Activated CD4-positive, CD25-positive, alpha-beta regulatory T cell treated with anti-CD3 and anti-CD28 coated beads, Interleukin-2, amount 50 U/mL, for 72 hours (primary cell): ENCODE results near the gene HLCS.
"Not testable (repeated sequence)": the region's sequence is repeated elsewhere in the genome, so short reads cannot be mapped to it uniquely, and the experiment has no call there.

Source experiments
- DNase-seq: peaks from one replicate; pipeline ENCODE4 v3.0.0; 2021

Gene HLCS

GRCh38 chr21:36845790-36846189, 120.7 kb downstream of the HLCS start:
- DNase-seq, result no peak

DNA sequence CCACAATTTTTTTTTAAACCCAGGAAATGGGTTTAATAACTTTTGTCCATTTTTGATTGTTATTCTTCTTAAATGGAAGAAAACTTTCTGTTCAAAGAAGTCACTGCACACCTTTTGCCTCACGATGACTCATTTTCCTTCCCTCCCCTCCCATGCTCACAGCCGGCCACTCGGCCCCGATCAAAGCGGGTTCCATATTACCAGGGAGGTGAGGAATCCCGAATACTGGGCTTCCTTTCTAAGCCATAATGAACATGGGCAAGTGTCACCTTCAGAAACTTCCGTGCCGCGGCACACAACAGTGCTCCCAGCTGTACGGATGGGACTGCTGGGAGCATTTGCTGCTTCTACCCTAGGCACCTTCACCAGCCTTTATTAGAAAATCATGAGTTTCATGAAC, 121.4 kb downstream of the HLCS start:
- no peak for DNase-seq

GRCh38 chr21:36841866-36842265, 124.6 kb downstream of the HLCS start:
- DNase-seq, result no peak

- no peak for DNase-seq
These were observed 126.7 kb downstream of the HLCS start for GRCh38 chr21:36839735-36840134.

DNA sequence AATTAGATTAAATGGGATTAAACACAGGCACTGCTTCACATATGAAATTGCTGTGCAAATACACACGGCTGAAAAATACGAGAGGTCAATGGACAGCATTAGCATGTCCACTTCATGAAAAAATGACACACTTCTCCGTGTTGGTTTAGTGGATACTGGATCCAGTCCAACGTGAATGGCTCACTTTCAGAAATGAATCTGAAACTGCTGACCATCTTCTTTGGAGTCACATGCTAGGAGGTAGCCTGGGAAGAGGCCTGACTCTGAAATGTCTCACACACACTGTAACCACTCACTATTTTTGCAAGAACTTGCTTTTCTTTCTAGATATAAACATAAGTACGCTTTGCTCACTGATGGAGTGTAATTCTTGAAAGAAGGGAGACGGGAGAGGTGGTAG, 127.3 kb downstream of the HLCS start:
- DNase-seq, result no peak

GRCh38 chr21:36835383-36835795, 131.1 kb downstream of the HLCS start:
- DNase-seq, result no peak

DNA sequence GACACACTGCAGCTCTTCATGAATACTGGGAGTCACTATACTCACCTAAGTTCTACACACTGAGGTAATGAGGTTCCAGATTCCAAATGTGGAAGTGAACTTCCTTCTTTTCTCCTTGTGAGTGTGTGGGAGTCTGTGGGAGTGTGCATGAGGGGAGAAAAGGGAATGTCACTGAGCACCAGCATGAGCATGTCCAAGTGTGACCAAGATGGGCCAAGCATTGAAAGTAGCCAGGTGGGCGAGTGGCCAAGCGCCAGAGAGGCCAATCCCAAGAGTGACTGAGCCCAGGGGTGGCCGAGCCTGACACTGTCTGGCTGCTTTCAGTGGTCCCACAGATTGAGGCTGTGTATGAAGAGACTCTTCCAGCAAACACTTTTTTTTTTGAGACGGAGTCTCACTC, 132.3 kb downstream of the HLCS start:
- no peak for DNase-seq

GRCh38 chr21:36830100-36830499, 136.4 kb downstream of the HLCS start:
- DNase-seq, result no peak

GRCh38 chr21:36828891-36829515, 137.5 kb downstream of the HLCS start:
- DNase-seq, result no peak

DNA sequence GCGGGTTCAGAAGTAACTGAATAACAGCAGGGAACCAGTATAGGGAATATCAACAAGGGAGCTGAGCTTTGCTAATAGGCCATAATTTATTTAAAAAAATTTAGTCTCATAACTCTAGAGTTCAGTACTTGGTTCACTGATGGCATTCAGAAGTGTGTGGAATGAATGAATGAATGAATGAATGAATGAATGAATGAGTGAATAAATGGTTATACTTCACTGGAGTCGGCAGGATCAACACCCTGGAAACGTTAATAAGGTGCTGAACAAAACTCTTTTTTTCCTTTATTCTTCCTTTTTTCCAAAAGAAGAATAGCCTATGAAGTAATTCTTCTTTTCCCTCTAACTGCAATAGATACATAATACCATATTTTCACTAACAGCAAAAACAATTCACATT, 138.3 kb downstream of the HLCS start:
- DNase-seq, result no peak

- DNase-seq, result no peak
These were observed 140.8 kb downstream of the HLCS start for GRCh38 chr21:36825658-36826057.

GRCh38 chr21:36821032-36821299, 145.5 kb downstream of the HLCS start:
- no peak for DNase-seq

GRCh38 chr21:36820176-36821031, 146.1 kb downstream of the HLCS start:
- DNase-seq, result no peak

- no peak for DNase-seq
These were observed 148.6 kb downstream of the HLCS start for GRCh38 chr21:36817732-36818450.

GRCh38 chr21:36816561-36817130, 149.8 kb downstream of the HLCS start:
- DNase-seq, result no peak

GRCh38 chr21:36816026-36816425, 150.4 kb downstream of the HLCS start:
- DNase-seq, result not testable (repeated sequence)

DNA sequence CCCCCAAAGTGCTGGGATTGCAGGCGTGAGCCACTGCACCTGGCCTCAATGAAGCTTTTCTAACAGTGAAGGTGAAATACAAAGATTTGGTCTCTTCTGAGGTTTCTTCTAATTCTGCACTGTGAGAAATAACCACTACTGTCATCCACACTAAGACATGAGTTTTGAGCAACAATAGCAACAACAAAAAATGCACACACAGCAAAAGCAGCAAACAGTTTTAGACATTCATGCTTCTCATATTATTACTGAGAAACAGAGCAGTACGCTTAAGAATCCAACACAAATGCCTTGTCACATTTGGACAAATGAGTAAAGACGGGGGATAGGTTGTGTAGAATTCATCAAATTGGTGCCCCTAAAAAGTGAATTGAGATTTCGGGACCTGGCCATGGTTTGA, 151.2 kb downstream of the HLCS start:
- DNase-seq, result no peak

GRCh38 chr21:36813052-36813451, 153.4 kb downstream of the HLCS start:
- no peak for DNase-seq

DNA sequence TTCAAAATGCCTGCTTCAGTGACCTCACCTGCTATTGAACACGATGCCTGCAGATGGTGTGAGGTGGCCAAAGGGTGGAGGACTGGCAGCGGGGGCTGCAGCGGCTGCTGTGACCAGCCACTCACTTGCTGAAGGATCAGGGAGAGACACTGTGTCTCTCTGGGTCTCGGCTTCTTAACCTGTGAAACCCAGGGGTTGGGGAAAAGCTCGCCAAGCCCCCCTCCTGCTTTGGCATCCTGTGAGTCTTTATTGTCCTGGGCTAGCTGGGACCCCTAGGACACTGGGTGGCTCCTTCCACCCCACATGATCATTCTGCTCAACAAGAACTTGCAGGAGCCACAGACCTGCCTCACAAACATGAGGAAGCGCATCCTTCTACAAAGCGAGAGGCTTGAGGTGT, 154.7 kb downstream of the HLCS start:
- no peak for DNase-seq

GRCh38 chr21:36810443-36810842, 156.0 kb downstream of the HLCS start:
- no peak for DNase-seq

DNA sequence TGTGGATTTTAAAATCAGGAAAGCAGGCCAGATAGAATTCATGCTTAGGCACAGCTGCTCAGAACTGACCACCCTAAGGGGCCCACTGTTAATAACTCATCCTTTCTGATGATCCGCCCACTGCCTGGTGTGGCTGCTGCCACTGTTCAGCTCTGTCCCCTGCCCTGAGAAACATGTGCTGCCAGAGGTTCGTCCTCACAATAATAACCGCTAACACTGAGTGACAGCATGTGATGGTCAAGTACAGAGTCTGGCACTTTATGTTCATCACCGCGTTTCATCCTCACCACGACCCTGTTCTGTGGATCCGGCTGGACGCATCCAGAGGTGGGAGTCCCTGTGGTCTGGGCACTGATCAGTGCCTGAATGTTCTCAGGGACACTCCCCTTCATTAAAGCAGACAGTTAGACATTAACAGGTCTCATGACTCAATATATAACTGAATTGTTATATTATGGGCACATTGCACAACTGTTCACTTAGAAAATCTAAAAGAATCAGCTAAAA, 159.0 kb downstream of the HLCS start:
- no peak for DNase-seq

DNA sequence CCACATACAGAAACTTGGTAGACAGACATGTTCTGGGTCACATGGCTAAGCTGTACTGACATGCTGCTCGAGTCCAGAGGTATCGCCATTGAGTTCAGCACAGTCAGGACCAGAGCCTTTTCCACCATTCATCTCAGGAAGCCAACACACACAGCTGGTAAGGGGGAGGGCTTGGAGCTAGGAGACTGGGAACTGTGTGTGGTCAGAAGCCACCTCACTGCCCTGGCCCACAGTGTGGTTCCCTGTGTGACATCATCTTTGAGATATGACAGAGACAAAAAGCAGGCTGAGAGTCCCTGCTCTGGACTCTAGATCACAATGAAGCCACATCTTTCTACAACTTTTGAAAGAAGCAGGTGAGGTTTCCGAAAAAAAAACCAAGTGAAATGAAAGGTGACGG, 160.4 kb downstream of the HLCS start:
- no peak for DNase-seq

- no peak for DNase-seq
These were observed 161.4 kb downstream of the HLCS start for GRCh38 chr21:36804874-36805611.
